ENCODE results near the gene FANCM.

The FANCM gene

DNA sequence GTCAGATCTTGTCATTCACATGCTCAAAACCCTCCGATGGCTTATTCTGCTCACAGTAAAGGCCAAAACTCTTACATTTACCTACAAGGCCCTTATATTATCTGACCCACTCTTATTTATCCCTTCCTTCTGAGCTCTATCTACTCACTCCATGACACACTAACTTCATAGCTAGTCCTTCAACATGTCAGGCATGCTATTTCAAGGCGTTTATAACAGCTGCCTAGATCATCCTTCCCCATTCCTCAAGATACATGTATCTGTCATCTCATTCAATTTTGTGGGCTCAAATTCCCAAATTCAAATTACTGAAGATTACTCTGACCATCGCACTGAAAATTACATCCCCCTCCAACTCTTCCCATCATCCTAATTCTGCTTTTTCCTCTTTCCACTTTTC, 110.4 kb downstream of the FANCM start:
- DNase-seq (ENCODE audit: low spot score), result no peak

DNA sequence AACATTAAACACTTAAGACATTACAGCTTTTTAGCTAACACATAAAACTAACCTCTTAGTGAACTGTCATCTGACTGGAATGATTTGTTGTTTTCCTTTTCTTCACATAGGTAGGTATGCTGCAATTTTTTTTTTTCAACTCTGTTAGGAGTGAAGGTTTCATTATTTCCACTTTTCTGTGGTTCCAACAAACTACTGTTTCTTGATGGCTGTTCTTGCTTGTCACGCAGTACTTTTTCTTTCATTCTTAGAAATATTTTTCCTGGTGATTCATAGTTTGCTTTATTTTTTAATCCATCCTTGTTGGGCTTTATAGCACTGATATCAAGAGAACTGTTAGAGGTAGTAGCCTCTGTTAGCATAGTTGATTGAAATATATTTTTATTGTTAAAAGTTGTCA, 111.0 kb downstream of the FANCM start:
- no peak for DNase-seq (ENCODE audit: low spot score)

DNA sequence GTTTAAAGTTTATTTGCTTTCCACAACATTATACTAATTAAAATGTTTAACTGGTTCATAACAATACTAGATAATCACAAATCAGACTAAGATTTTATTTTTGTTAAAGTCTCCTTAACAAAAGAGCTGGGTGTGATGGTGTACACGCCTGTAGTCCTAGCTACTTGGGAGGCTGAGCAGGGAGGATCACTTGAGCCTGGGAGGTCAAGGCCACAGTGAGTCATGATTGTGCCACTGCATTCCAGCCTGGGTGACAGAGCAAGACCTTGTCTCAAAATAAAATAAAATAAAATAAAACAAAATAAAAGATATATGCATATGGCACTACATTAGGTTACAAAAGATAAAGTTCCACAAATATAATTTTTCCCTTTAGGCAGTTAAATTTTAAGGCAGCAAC, 111.7 kb downstream of the FANCM start:
- no peak for DNase-seq (ENCODE audit: low spot score)

DNA sequence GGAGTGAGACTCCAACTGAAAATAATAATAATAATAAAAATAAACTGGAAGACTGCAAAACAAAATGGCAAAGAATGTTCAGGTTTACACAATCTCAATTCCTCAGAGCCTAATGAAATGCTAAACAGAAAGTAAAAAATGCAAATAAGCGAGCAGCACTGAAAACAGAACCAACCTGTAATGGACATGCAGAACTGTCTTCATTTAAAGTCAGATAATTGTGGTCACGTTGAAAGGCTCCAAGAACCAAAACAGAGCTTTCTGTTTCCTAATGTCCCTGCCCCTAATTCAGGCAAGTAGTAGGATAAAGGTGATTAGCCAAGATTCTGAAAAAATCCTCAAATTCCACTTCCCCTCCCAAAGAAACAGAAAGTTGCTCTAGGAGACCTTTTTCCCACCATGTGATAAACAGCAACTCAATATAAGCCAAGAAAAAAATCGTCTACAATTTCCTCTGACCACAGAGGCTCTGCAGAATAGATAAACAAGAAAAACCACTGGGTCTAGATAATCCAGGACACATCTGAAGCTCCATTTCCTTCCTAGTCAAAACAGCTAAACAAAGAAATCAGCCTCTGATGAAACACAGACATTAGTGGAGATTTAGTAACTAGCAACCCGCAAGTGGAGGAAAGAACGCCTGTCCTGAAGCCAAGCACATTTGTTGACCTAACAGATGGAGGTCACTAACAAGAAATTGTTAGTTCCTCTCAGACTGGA, 114.3 kb downstream of the FANCM start:
- no peak for DNase-seq (ENCODE audit: low spot score)

All from RKO (cell line).